Tibial nerve (tissue), 4 donors: ENCODE results near the gene FBXL16.

Experiments used
- EP300 ChIP-seq, 2 donors: sonication (generic); formaldehyde crosslinking; IDR thresholded peaks; one replicate each; pipeline ENCODE4 v1.6.1; 2017; ENCODE audit warnings: antibody characterized with exemption in 2 of 2, mild to moderate bottlenecking in 1 of 2
- POLR2A ChIP-seq, 2 donors: fragments of 450-650 bp; IDR thresholded peaks; one replicate each; pipeline ENCODE4 v1.6.1; 2017; ENCODE audit warnings: antibody characterized with exemption in 2 of 2, mild to moderate bottlenecking in 2 of 2, moderate library complexity in 2 of 2
- TF ChIP-seq, protein P1 (sequence below), 5 experiments: fragments of 200-600 bp in 3 of 5; fragments of 450-650 bp in 2 of 5; sonication (generic) in 3 of 5; IDR thresholded peaks; one replicate each; pipeline ENCODE4 v1.5.1; 2016 to 2019; ENCODE audit warnings: antibody characterized with exemption in 5 of 5, mild to moderate bottlenecking in 3 of 5, moderate library complexity in 2 of 5

GRCh38 chr16:734981-735881, 29.6 kb upstream of the FBXL16 start:
- TF ChIP-seq POLR2A (IDR thresholded peaks at IDR 0.05) = no peak
- TF ChIP-seq, protein P1, sequence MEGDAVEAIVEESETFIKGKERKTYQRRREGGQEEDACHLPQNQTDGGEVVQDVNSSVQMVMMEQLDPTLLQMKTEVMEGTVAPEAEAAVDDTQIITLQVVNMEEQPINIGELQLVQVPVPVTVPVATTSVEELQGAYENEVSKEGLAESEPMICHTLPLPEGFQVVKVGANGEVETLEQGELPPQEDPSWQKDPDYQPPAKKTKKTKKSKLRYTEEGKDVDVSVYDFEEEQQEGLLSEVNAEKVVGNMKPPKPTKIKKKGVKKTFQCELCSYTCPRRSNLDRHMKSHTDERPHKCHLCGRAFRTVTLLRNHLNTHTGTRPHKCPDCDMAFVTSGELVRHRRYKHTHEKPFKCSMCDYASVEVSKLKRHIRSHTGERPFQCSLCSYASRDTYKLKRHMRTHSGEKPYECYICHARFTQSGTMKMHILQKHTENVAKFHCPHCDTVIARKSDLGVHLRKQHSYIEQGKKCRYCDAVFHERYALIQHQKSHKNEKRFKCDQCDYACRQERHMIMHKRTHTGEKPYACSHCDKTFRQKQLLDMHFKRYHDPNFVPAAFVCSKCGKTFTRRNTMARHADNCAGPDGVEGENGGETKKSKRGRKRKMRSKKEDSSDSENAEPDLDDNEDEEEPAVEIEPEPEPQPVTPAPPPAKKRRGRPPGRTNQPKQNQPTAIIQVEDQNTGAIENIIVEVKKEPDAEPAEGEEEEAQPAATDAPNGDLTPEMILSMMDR (IDR thresholded peaks at IDR 0.05) = no peak
- TF ChIP-seq EP300 (IDR thresholded peaks at IDR 0.05) = no peak
